IPS-11a (cell line): ENCODE results near the gene VASH1.

ENCODE experiments used
- H3K4me3 ChIP-seq: one replicate; pipeline ENCODE4 v1.5.1; 2013; ENCODE audit warnings: low read depth, low read length, control low read depth

The VASH1 gene

GRCh38 chr14:76827696-76828296 is 66.5 kb downstream of the VASH1 start:
- H3K4me3 ChIP-seq = no peak overlapping the region

GRCh38 chr14:76828339-76829012 is 67.2 kb downstream of the VASH1 start:
- no peak overlapping the region for H3K4me3 ChIP-seq

GRCh38 chr14:76829013-76829365 is 67.7 kb downstream of the VASH1 start:
- no peak overlapping the region for H3K4me3 ChIP-seq

GRCh38 chr14:76829650-76830421 is 68.6 kb downstream of the VASH1 start:
- no peak overlapping the region for H3K4me3 ChIP-seq

- no peak overlapping the region for H3K4me3 ChIP-seq
Measured at GRCh38 chr14:76830556-76830955, 69.3 kb downstream of the VASH1 start.

GRCh38 chr14:76832503-76832988 is 71.3 kb downstream of the VASH1 start:
- no peak overlapping the region for H3K4me3 ChIP-seq
